HCT116 (cell line): Measurements from ENCODE around the gene LYPD6. TPM values are rescaled to one million over a fixed set of nuclear protein-coding genes. Genes with fewer than 3 reads are reported as not detected.

Source experiments
- ATAC-seq: fragments of 200-7000 bp; cut with Tn5 transposase; 2 replicates; pipeline ENCODE4 v1.9.1; 2020; ENCODE audit warnings: mild to moderate bottlenecking, moderate library complexity
- BruUV-seq: library from RNA; stranded (reverse); fragments of 400-500 nt; replicated peaks from 2 replicates; lab custom pipeline; 2021; lab: Mats Ljungman, UMichigan
- CTCF ChIA-PET: fragments of 300-600 bp; sonication (Branson Sonifier 250); formaldehyde crosslinking; loops from one replicate; lab custom pipeline; 2021; ENCODE audit warnings: antibody characterized with exemption; lab: Charles Lee
- POLR2A ChIA-PET: fragments of 300-600, 350-600 bp; sonication (Branson Sonifier 250); formaldehyde crosslinking; loops from one replicate; lab custom pipeline; 2021; ENCODE audit warnings: antibody characterized with exemption; lab: Charles Lee
- RAD21 ChIA-PET, 2 experiments: fragments of 300-600 bp; sonication (Branson Sonifier 250); formaldehyde crosslinking; loops; one replicate each; lab custom pipeline; 2023; ENCODE audit warnings: low total read pairs in 2 of 2; ENCODE audit not compliant: uncharacterized antibody in 2 of 2, unreplicated experiment in 2 of 2, low non-redundant PET in 1 of 2; lab: Charles Lee
- DNase-seq: peaks from one replicate; pipeline ENCODE4 v3.0.0-alpha.2; 2010; ENCODE audit warnings: low read depth, low spot score
- H2AFZ ChIP-seq: fragments of 200-600 bp; shearing (Covaris generic), sonication (generic); 2 replicates; pipeline ENCODE4 v1.6.1; 2017; ENCODE audit warnings: low read depth, mixed run types, mixed read lengths, antibody characterized with exemption, low read length; ENCODE audit not compliant: poor library complexity, severe bottlenecking
- H3K27ac ChIP-seq: 2 replicates; pipeline ENCODE4 v1.5.1; 2012; ENCODE audit warnings: low read depth, low read length
- H3K27me3 ChIP-seq: fragments of 200-600 bp; sonication (generic); 2 replicates; pipeline ENCODE4 v1.6.1; 2016; ENCODE audit warnings: mixed run types, low read length, mixed read lengths; ENCODE audit not compliant: insufficient read depth
- H3K36me3 ChIP-seq, 2 experiments: fragments of 200-500 bp in 1 of 2; fragments of 200-600 bp in 1 of 2; sonication (Bioruptor generic) in 1 of 2; sonication (generic) in 1 of 2; 2 replicates each; pipeline versions ENCODE4 v1.5.1 to v1.6.1; 2014 to 2016; ENCODE audit warnings: low read length in 2 of 2, inconsistent platforms in 1 of 2, mixed read lengths in 1 of 2, mixed run types in 1 of 2; ENCODE audit not compliant: insufficient read depth in 2 of 2, control insufficient read depth in 1 of 2
- H3K4me1 ChIP-seq, 2 experiments: fragments of 200-600 bp in 1 of 2; sonication (generic) in 1 of 2; 2 replicates each; pipeline versions ENCODE4 v1.5.1 to v1.6.1; 2012 to 2017; ENCODE audit warnings: low read length in 2 of 2, inconsistent platforms in 1 of 2, mild to moderate bottlenecking in 1 of 2, mixed read lengths in 1 of 2, mixed run types in 1 of 2, moderate library complexity in 1 of 2; ENCODE audit not compliant: insufficient read depth in 2 of 2, control insufficient read depth in 1 of 2
- H3K4me2 ChIP-seq: fragments of 200-600 bp; sonication (generic); 2 replicates; pipeline ENCODE4 v1.6.1; 2017; ENCODE audit warnings: mixed run types, low read length, mixed read lengths
- H3K4me3 ChIP-seq, 2 experiments: fragments of 200-600 bp in 1 of 2; sonication (generic) in 1 of 2; replicated peaks in 1 of 2; 2 replicates each; pipeline ENCODE4 v1.5.1; 2011 to 2016; ENCODE audit warnings: low read length in 2 of 2, control low read depth in 1 of 2, low read depth in 1 of 2, mild to moderate bottlenecking in 1 of 2, mixed read lengths in 1 of 2, mixed run types in 1 of 2
- H3K79me2 ChIP-seq: fragments of 200-600 bp; sonication (generic); 2 replicates; pipeline ENCODE4 v1.6.1; 2017; ENCODE audit warnings: mild to moderate bottlenecking, mixed run types, low read length, moderate library complexity, mixed read lengths; ENCODE audit not compliant: insufficient read depth
- H3K9ac ChIP-seq: fragments of 200-600 bp; sonication (generic); 2 replicates; pipeline ENCODE4 v1.6.1; 2016; ENCODE audit warnings: low read length, mixed read lengths
- H3K9me2 ChIP-seq: fragments of 200-600 bp; sonication (generic), shearing (Covaris generic); 2 replicates; pipeline ENCODE4 v1.6.1; 2017; ENCODE audit warnings: mixed run types, mild to moderate bottlenecking, moderate library complexity; ENCODE audit not compliant: insufficient read depth
- H3K9me3 ChIP-seq, 2 experiments: fragments of 200-500 bp in 1 of 2; fragments of 200-600 bp in 1 of 2; sonication (Bioruptor generic) in 1 of 2; sonication (generic) in 1 of 2; 2 replicates each; pipeline ENCODE4 v1.6.1; 2014 to 2017; ENCODE audit warnings: low read length in 2 of 2, mixed read lengths in 2 of 2, inconsistent platforms in 1 of 2, low read depth in 1 of 2, mild to moderate bottlenecking in 1 of 2, mixed run types in 1 of 2, moderate library complexity in 1 of 2; ENCODE audit not compliant: control insufficient read depth in 1 of 2, insufficient read depth in 1 of 2
- H4K20me1 ChIP-seq: fragments of 200-600 bp; sonication (generic), shearing (Covaris generic); 2 replicates; pipeline ENCODE4 v1.6.1; 2017; ENCODE audit warnings: mixed run types, mild to moderate bottlenecking, moderate library complexity; ENCODE audit not compliant: insufficient read depth
- CEBPB ChIP-seq: IDR thresholded peaks from 2 replicates; pipeline ENCODE4 v1.6.1; 2012; ENCODE audit warnings: low read depth
- EGR1 ChIP-seq: IDR thresholded peaks from 2 replicates; pipeline ENCODE4 v1.6.1; 2012; ENCODE audit warnings: low read depth
- JUND ChIP-seq: IDR thresholded peaks from 2 replicates; pipeline ENCODE4 v1.6.1; 2012
- POLR2A ChIP-seq: IDR thresholded peaks from 2 replicates; pipeline ENCODE4 v1.7.0; 2011; ENCODE audit warnings: borderline replicate concordance; ENCODE audit not compliant: insufficient read depth, insufficient read length; ENCODE audit errors: extremely low read depth
- REST ChIP-seq: IDR thresholded peaks from 2 replicates; pipeline ENCODE4 v1.6.1; 2012; ENCODE audit warnings: low read depth
- SRF ChIP-seq: IDR thresholded peaks from 2 replicates; pipeline ENCODE4 v1.6.1; 2012; ENCODE audit warnings: low read depth
- TCF7L2 ChIP-seq: IDR thresholded peaks from 2 replicates; pipeline ENCODE4 v1.7.0; 2011; ENCODE audit warnings: borderline replicate concordance, inconsistent platforms; ENCODE audit not compliant: insufficient read depth, insufficient read length; ENCODE audit errors: extremely low read depth
- YY1 ChIP-seq: IDR thresholded peaks from 2 replicates; pipeline ENCODE4 v1.6.1; 2011; ENCODE audit warnings: low read length, low read depth, moderate library complexity, mild to moderate bottlenecking; ENCODE audit not compliant: insufficient replicate concordance; ENCODE audit errors: extremely low read depth
- ZFX ChIP-seq: fragments of 450-650 bp; IDR thresholded peaks from 2 replicates; pipeline ENCODE4 v1.6.1; 2017
- ZNF274 ChIP-seq: fragments of 200-500 bp; sonication (Bioruptor generic); IDR thresholded peaks from 2 replicates; pipeline ENCODE4 v1.6.1; 2014; ENCODE audit warnings: mild to moderate bottlenecking, low read depth, low read length, inconsistent platforms
- intact Hi-C: fragments of 100-400 bp; cut with micrococcal nuclease; formaldehyde crosslinking; loops from 2 replicates; pipeline ENCODE4 v1.10.0; 2022
- total RNA-seq: library from RNA; stranded (reverse); gene quantifications from one replicate; pipeline ENCODE4 v1.2.1, GENCODE V29; 2021; ENCODE audit not compliant: unreplicated experiment
- TF ChIP-seq, protein P1 (sequence below): IDR thresholded peaks from 2 replicates; pipeline ENCODE4 v1.6.1; 2012
- TF ChIP-seq, protein P2 (sequence below): IDR thresholded peaks from 2 replicates; pipeline ENCODE4 v1.6.1; 2011; ENCODE audit warnings: mild to moderate bottlenecking, low read length, moderate library complexity; ENCODE audit not compliant: insufficient replicate concordance; ENCODE audit errors: extremely low read depth

Gene LYPD6
- total RNA-seq, 1 experiment from 2014 or later: 3.0 TPM

- no peaks in the 10 kb centered on the region for H3K27me3 ChIP-seq
- TF ChIP-seq EGR1 (no peak), SRF (no peak), YY1 (no peak), POLR2A (no peak), CEBPB (no peak)
- TF ChIP-seq, protein P1, sequence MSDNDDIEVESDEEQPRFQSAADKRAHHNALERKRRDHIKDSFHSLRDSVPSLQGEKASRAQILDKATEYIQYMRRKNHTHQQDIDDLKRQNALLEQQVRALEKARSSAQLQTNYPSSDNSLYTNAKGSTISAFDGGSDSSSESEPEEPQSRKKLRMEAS: no peak
- TF ChIP-seq, protein P2, sequence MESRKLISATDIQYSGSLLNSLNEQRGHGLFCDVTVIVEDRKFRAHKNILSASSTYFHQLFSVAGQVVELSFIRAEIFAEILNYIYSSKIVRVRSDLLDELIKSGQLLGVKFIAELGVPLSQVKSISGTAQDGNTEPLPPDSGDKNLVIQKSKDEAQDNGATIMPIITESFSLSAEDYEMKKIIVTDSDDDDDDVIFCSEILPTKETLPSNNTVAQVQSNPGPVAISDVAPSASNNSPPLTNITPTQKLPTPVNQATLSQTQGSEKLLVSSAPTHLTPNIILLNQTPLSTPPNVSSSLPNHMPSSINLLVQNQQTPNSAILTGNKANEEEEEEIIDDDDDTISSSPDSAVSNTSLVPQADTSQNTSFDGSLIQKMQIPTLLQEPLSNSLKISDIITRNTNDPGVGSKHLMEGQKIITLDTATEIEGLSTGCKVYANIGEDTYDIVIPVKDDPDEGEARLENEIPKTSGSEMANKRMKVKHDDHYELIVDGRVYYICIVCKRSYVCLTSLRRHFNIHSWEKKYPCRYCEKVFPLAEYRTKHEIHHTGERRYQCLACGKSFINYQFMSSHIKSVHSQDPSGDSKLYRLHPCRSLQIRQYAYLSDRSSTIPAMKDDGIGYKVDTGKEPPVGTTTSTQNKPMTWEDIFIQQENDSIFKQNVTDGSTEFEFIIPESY: no peak
- no peak overlapping the region for H3K4me3 ChIP-seq
- no peak overlapping the region for H2AFZ ChIP-seq
- POLR2A ChIA-PET: no interaction called here
- CTCF ChIA-PET: no interaction called here
- H3K79me2 ChIP-seq: no peaks in the 10 kb centered on the region
- H3K36me3 ChIP-seq: no peaks in the 10 kb centered on the region
- DNase-seq: no peak
- no peak overlapping the region for H3K9ac ChIP-seq
- H4K20me1 ChIP-seq: no peaks in the 10 kb centered on the region
- H3K9me3 ChIP-seq: no peaks in the 10 kb centered on the region
- no peak overlapping the region for H3K4me2 ChIP-seq
- H3K9me2 ChIP-seq: no peaks in the 10 kb centered on the region
- ATAC-seq: no peak
- H3K4me1 ChIP-seq: no peaks in the 10 kb centered on the region
- H3K27ac ChIP-seq: no peak overlapping the region
- BruUV-seq: no TSS peak
- intact Hi-C loops: no loop called here
- RAD21 ChIA-PET: no interaction called here
Measured at GRCh38 chr2:149389506-149390167, 59.2 kb downstream of the LYPD6 start.

GRCh38 chr2:149393614-149394013, 63.2 kb downstream of the LYPD6 start:
- no peaks in the 10 kb centered on the region for H3K79me2 ChIP-seq
- intact Hi-C loops: no loop called here
- no peak overlapping the region for H3K4me2 ChIP-seq
- H2AFZ ChIP-seq: no peak overlapping the region
- no TSS peak for BruUV-seq
- ChIA-PET CTCF (no interaction called here), POLR2A (no interaction called here), RAD21 (no interaction called here)
- no peaks in the 10 kb centered on the region for H4K20me1 ChIP-seq
- H3K9me3 ChIP-seq: no peaks in the 10 kb centered on the region
- H3K36me3 ChIP-seq: no peaks in the 10 kb centered on the region
- H3K9ac ChIP-seq: no peak overlapping the region
- H3K4me1 ChIP-seq: no peaks in the 10 kb centered on the region
- no peak for ATAC-seq
- H3K9me2 ChIP-seq: no peaks in the 10 kb centered on the region
- H3K27me3 ChIP-seq: no peaks in the 10 kb centered on the region
- DNase-seq: no peak
- no peak overlapping the region for H3K27ac ChIP-seq
- no peak overlapping the region for H3K4me3 ChIP-seq
- TF ChIP-seq, protein P2: no peak
- TF ChIP-seq JUND (no peak), CEBPB (no peak), ZNF274 (no peak), TCF7L2 (no peak), REST (no peak), SRF (no peak), ZFX (no peak)
